AG04449 (cell line): ENCODE data around the gene DNAH14.

Source experiments
- CTCF ChIA-PET: fragments of 350-600 bp; formaldehyde crosslinking; extraction: SDS; loops from one replicate; lab custom pipeline; 2021; ENCODE audit warnings: antibody characterized with exemption; lab: Yijun Ruan, JAX
- POLR2A ChIA-PET: fragments of 400-600, 350-600 bp; formaldehyde crosslinking; extraction: SDS; loops from one replicate; lab custom pipeline; 2020; ENCODE audit warnings: antibody characterized with exemption, inconsistent platforms; lab: Yijun Ruan, JAX
- DNase-seq: peaks from one replicate; pipeline ENCODE4 v3.0.0-alpha.2; 2010; ENCODE audit warnings: low read depth, low spot score
- H3K4me3 ChIP-seq: 2 replicates; pipeline ENCODE4 v1.5.1; 2011; ENCODE audit warnings: low read depth, mild to moderate bottlenecking, control low read depth, low read length
- TF ChIP-seq, protein P1 (sequence below): IDR thresholded peaks from one replicate; pipeline ENCODE4 v1.5.1; 2011; ENCODE audit warnings: mild to moderate bottlenecking, moderate library complexity, low read length, control low read depth, inconsistent platforms; ENCODE audit not compliant: insufficient read depth; ENCODE audit errors: missing control alignments

DNAH14 gene

DNA sequence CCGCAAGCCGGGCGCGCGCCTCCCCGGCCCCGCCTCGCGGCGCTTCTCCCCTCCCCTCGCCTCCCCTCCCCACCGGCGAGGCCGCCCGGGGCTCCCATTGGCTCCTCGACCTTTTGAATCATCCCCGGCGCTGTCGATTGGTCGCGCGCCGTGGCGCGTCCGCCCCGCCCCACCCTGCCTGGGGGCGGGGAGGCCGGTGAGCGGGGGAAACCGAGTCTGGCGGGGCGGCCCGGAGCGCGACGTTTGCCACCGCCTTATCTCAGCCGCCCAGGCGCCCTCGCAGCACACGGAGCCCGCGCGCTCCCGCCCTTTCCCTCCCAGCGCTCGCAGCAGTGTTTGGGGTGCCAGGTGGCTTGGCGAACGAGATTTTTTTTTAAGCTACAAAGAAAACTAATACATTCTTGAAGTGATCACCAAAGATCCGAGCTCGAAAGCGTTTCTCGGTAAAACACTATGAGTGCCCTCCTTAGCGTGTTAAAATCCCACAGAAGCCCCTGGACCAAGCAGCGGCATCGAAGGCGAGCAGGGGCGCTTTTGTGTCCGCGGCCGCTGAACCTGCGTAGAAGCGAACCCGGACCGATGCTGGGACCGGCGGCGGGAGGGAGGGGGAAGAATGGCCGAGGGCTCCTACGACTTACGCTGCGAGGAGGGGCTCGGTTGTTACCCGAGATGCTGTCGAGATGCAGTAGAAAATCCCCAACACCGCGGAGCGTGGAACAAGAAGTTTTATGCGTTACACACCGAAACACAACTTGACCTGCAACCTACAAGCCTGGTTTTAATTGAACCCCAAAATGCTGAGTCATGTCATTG lies 498.8 kb downstream of the DNAH14 start:
- POLR2A ChIA-PET: no interaction called here
- CTCF ChIA-PET: interaction anchor here (1.0 to 2.4 kb wide), 3 partner anchors 13 to 109 kb away, joined by 5 to 7 read pairs (median 5); no protein-coding TSS in a partner anchor
- H3K4me3 ChIP-seq: peak overlapping the region; percentile 85
- DNase-seq: no peak
- TF ChIP-seq, protein P1, sequence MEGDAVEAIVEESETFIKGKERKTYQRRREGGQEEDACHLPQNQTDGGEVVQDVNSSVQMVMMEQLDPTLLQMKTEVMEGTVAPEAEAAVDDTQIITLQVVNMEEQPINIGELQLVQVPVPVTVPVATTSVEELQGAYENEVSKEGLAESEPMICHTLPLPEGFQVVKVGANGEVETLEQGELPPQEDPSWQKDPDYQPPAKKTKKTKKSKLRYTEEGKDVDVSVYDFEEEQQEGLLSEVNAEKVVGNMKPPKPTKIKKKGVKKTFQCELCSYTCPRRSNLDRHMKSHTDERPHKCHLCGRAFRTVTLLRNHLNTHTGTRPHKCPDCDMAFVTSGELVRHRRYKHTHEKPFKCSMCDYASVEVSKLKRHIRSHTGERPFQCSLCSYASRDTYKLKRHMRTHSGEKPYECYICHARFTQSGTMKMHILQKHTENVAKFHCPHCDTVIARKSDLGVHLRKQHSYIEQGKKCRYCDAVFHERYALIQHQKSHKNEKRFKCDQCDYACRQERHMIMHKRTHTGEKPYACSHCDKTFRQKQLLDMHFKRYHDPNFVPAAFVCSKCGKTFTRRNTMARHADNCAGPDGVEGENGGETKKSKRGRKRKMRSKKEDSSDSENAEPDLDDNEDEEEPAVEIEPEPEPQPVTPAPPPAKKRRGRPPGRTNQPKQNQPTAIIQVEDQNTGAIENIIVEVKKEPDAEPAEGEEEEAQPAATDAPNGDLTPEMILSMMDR: no peak

DNA sequence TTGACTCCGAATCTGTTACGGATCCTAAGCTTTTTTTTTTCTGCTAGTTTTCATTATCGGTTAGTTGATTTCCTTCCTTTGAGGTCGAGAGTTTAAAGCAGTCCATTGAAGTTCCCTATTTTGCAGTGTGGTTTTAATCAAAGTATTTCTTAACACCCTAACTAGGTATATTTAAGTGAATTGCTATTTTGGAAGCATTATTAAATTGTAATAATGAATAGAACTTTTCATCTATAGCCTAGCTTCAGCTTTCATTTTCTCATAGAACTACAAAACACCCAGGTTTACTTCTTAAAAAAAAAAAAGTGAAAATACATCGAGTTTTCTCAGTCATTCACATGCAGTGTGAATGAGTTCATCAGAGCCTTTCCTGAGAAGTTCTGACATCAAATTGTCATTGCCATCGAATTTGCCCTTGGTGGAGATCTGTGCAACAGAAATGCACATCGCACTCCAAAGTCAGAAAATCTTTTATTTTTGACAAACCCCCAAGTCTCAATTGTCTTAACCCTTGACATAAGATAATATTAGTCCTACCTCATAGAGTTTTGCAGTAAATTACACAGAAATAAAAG lies 499.5 kb downstream of the DNAH14 start:
- DNase-seq: no peak
- ChIA-PET POLR2A (no interaction called here), CTCF (interaction anchor here (1.0 to 2.1 kb wide), 2 partner anchors 12 to 46 kb away, joined by 5 read pairs; no protein-coding TSS in a partner anchor)
- TF ChIP-seq, protein P1: no peak
- H3K4me3 ChIP-seq: peak overlapping the region; percentile 85

DNA sequence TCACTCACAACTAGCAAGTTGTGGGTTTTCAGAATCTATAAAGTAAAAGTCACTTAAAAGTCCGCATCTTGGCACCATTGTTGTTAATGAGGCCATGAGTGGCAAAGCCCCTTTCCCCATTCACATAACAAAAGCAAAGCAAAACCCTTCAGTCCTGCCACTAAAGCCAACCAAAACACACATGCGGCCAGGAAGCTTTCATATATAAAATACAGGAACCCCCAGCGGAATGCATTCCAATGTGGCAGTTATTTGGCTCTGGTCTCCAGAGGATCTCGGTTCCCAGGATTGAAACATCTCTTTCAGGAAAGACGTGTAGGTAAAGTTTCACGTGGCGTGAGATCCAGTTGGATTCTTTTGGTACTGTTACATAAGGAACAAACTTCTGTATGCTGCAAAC lies 500.8 kb downstream of the DNAH14 start:
- CTCF ChIA-PET: interaction anchor here (0.9 to 2.1 kb wide), 2 partner anchors 9 to 45 kb away, joined by 4 to 5 read pairs; no protein-coding TSS in a partner anchor

DNA sequence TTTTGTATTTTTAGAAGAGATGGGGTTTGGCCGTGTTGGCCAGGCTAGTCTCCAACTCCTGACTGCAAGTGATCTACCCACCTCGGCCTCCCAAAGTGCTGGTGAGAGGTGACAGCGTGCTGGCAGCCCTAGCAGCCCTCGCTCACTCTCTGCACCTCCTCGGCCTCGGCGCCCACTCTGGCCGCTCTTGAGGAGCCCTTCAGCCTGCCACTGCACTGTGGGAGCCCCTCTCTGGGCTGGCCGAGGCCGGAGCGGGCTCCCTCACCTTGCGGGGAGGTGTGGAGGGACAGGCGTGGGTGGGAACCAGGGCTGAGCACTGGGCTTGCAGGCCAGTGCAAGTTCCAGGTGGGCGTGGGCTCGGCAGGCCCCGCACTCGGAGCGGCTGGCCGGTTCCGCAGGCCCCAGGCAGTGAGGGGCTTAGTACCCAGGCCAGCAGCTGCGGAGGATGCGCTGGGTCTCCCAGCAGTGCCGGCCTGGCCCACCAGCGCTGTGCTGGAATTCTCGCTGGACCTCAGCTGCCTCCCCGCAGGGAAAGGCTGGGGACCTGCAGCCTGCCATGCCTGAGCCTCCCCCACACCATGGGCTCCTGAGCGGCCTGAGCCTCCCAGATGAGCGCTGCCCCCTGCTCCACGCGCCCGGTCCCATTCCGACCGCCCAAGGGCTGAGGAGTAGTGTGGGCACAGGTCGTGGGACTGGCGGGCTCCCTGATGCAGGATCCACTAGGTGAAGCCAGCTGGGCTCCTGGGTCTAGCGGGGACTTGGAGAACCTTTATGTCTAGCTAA lies 501.8 kb downstream of the DNAH14 start:
- H3K4me3 ChIP-seq: no peak overlapping the region
- TF ChIP-seq, protein P1: no peak
- POLR2A ChIA-PET: no interaction called here
- DNase-seq: no peak
- CTCF ChIA-PET: interaction anchor here (1.9 kb wide), 1 partner anchor 10 kb away, joined by 5 read pairs; no protein-coding TSS in a partner anchor

More for the DNA sequence above, 500.8 kb downstream of the DNAH14 start:
- H3K4me3 ChIP-seq: no peak overlapping the region
- DNase-seq: no peak
- POLR2A ChIA-PET: no interaction called here
- TF ChIP-seq, protein P1: no peak

DNA sequence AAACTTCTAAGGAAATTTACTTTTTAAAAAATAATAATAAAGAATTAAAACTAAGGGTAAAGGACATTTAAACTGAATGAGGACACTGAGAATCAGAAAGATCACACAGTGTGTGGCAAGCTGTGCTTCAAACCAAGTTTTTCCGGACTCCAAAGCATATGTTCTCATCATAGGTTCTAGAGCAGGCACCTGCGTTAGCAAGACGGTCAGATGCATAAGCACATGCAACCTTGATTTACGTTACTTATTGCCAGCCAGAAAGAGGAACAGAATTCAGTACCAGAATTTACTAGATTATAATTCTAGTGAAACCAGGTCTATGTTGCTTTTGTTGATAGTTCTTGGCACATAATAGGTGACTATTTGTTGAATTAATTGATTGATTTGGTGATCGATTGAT lies 504.6 kb downstream of the DNAH14 start:
- TF ChIP-seq, protein P1: no peak
- DNase-seq: no peak
- no peak overlapping the region for H3K4me3 ChIP-seq
- POLR2A ChIA-PET: no interaction called here
- CTCF ChIA-PET: no interaction called here

DNA sequence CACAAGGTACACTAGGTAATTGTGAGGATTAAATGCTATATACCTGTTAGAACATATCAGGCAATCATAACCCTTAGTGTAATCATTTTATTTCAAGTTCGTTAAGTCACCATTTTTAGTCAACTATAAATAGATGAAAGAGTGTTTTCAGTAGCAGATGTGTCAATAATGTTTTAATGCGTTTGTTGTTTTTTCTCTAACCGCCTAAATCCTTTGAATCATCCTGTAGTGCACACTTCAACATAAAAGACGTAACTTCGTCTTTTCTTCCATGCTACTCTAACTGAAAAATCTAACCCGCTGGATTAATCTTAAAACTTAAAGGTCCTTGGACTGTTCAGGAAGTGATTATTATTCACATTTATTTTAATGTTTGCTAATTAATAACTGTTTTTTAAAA lies 505.6 kb downstream of the DNAH14 start:
- ChIA-PET POLR2A (no interaction called here), CTCF (no interaction called here)
- no peak overlapping the region for H3K4me3 ChIP-seq
- TF ChIP-seq, protein P1: no peak
- DNase-seq: no peak
